GM21717 (cell line): ENCODE measurements around the gene TXNRD3.
"Not testable (repeated sequence)": the region's sequence is repeated elsewhere in the genome, so short reads cannot be mapped to it uniquely, and the experiment has no call there.

ENCODE experiments used
- ATAC-seq: cut with Tn5 transposase; IDR thresholded peaks from one replicate; pipeline ENCODE4 v1.9.1; 2021; ENCODE audit warnings: mild to moderate bottlenecking, moderate library complexity; ENCODE audit not compliant: unreplicated experiment

The TXNRD3 gene

GRCh38 chr3:126606001-126606400 is 48.9 kb downstream of the TXNRD3 start:
- ATAC-seq: no peak

- no peak for ATAC-seq
Measured at GRCh38 chr3:126604691-126605090, 50.2 kb downstream of the TXNRD3 start.

GRCh38 chr3:126599101-126599500 is 55.8 kb downstream of the TXNRD3 start:
- no peak for ATAC-seq

- ATAC-seq: not testable (repeated sequence)
Measured at GRCh38 chr3:126595479-126595878, 59.4 kb downstream of the TXNRD3 start.

GRCh38 chr3:126591515-126591914 is 63.4 kb downstream of the TXNRD3 start:
- ATAC-seq: not testable (repeated sequence)

- ATAC-seq: no peak
Measured at GRCh38 chr3:126582311-126582710, 72.6 kb downstream of the TXNRD3 start.

GRCh38 chr3:126581569-126581968 is 73.4 kb downstream of the TXNRD3 start:
- no peak for ATAC-seq

- ATAC-seq: no peak
Measured at GRCh38 chr3:126580746-126581145, 74.2 kb downstream of the TXNRD3 start.

- ATAC-seq: no peak
Measured at GRCh38 chr3:126578702-126579101, 76.2 kb downstream of the TXNRD3 start.

- ATAC-seq: no peak
Measured at GRCh38 chr3:126577261-126577660, 77.7 kb downstream of the TXNRD3 start.

GRCh38 chr3:126573492-126574117 is 81.3 kb downstream of the TXNRD3 start:
- ATAC-seq: no peak

- no peak for ATAC-seq
Measured at GRCh38 chr3:126571078-126571477, 83.8 kb downstream of the TXNRD3 start.

- no peak for ATAC-seq
Measured at GRCh38 chr3:126570103-126570541, 84.8 kb downstream of the TXNRD3 start.

GRCh38 chr3:126569390-126569975 is 85.4 kb downstream of the TXNRD3 start:
- ATAC-seq: no peak

GRCh38 chr3:126568776-126569342 is 86.1 kb downstream of the TXNRD3 start:
- ATAC-seq: no peak

GRCh38 chr3:126567696-126568438 is 87.1 kb downstream of the TXNRD3 start:
- no peak for ATAC-seq

GRCh38 chr3:126562737-126563276 is 92.1 kb downstream of the TXNRD3 start:
- no peak for ATAC-seq

GRCh38 chr3:126558336-126559071 is 96.4 kb downstream of the TXNRD3 start, which contains the start of gene C3orf22:
Gene C3orf22, minus strand, starts transcription at chr3:126558932. Its CDS starts 5,542 bp downstream, at chr3:126553390.
- no peak for ATAC-seq

GRCh38 chr3:126557761-126558160 is 97.2 kb downstream of the TXNRD3 start:
- ATAC-seq: no peak

GRCh38 chr3:126557415-126557745 is 97.5 kb downstream of the TXNRD3 start:
- ATAC-seq: no peak
